HG03064 (cell line): ENCODE measurements around the gene FRG2B.
"Not testable (repeated sequence)": the region's sequence is repeated elsewhere in the genome, so short reads cannot be mapped to it uniquely, and the experiment has no call there.

ENCODE experiments used
- ATAC-seq: cut with Tn5 transposase; IDR thresholded peaks from one replicate; pipeline ENCODE4 v1.9.1; 2021; ENCODE audit warnings: low read depth; ENCODE audit not compliant: unreplicated experiment

The FRG2B gene

GRCh38 chr10:133626695-133627094, at the start of gene FRG2B:
Gene FRG2B, minus strand, starts transcription at chr10:133626795. Its CDS starts 53 bp downstream, at chr10:133626742.
- ATAC-seq: not testable (repeated sequence)

- not testable (repeated sequence) for ATAC-seq
Measured at GRCh38 chr10:133667446-133667845, 40.9 kb upstream of the FRG2B start.

GRCh38 chr10:133663544-133664160, 37.1 kb upstream of the FRG2B start:
- not testable (repeated sequence) for ATAC-seq

- ATAC-seq: not testable (repeated sequence)
Measured at GRCh38 chr10:133661122-133661521, 34.5 kb upstream of the FRG2B start.

- ATAC-seq: not testable (repeated sequence)
Measured at GRCh38 chr10:133660516-133660915, 33.9 kb upstream of the FRG2B start.

GRCh38 chr10:133657276-133657675, 30.7 kb upstream of the FRG2B start:
- ATAC-seq: not testable (repeated sequence)

- ATAC-seq: not testable (repeated sequence)
Measured at GRCh38 chr10:133648872-133649455, 22.4 kb upstream of the FRG2B start.

GRCh38 chr10:133647075-133647748, 20.6 kb upstream of the FRG2B start:
- peak; percentile 85 for ATAC-seq

- ATAC-seq: not testable (repeated sequence)
Measured at GRCh38 chr10:133637846-133638235, 11.2 kb upstream of the FRG2B start.

GRCh38 chr10:133637202-133637845, 10.7 kb upstream of the FRG2B start:
- ATAC-seq: not testable (repeated sequence)

- not testable (repeated sequence) for ATAC-seq
Measured at GRCh38 chr10:133630723-133631249, 4.2 kb upstream of the FRG2B start.

- not testable (repeated sequence) for ATAC-seq
Measured at GRCh38 chr10:133622544-133622943, 4.1 kb downstream of the FRG2B start.

GRCh38 chr10:133618851-133619250, 7.7 kb downstream of the FRG2B start:
- ATAC-seq: no peak

GRCh38 chr10:133617196-133617595, 9.4 kb downstream of the FRG2B start:
- ATAC-seq: no peak

GRCh38 chr10:133616371-133617130, 10.0 kb downstream of the FRG2B start:
- no peak for ATAC-seq

GRCh38 chr10:133614830-133615580, 11.6 kb downstream of the FRG2B start:
- no peak for ATAC-seq

- no peak for ATAC-seq
Measured at GRCh38 chr10:133613699-133614098, 12.9 kb downstream of the FRG2B start.

GRCh38 chr10:133611079-133611478, 15.5 kb downstream of the FRG2B start:
- ATAC-seq: no peak

- ATAC-seq: no peak
Measured at GRCh38 chr10:133608855-133609254, 17.7 kb downstream of the FRG2B start.
